MM.1S (cell line): ENCODE data around the gene ZKSCAN8.
"Not testable (repeated sequence)": the region's sequence is repeated elsewhere in the genome, so short reads cannot be mapped to it uniquely, and the experiment has no call there.

ENCODE experiments used
- DNase-seq: peaks from one replicate; pipeline ENCODE4 v3.0.0-alpha.2; 2015
- H2AFZ ChIP-seq: fragments of 300-600 bp; sonication (generic); 2 replicates; pipeline ENCODE4 v1.6.0; 2016; ENCODE audit warnings: antibody characterized with exemption, low read length
- H3F3A ChIP-seq: fragments of 300-600 bp; sonication (generic); 2 replicates; pipeline ENCODE4 v1.6.1; 2016; ENCODE audit warnings: mild to moderate bottlenecking, antibody characterized with exemption, low read length, moderate library complexity, mixed read lengths; ENCODE audit not compliant: insufficient read depth
- H3K27ac ChIP-seq: fragments of 300-600 bp; sonication (generic); 2 replicates; pipeline ENCODE4 v1.5.1; 2016; ENCODE audit warnings: mild to moderate bottlenecking, low read length
- H3K27me3 ChIP-seq: fragments of 300-600 bp; sonication (generic); replicated peaks from 2 replicates; pipeline ENCODE4 v1.6.0; 2016; ENCODE audit warnings: low read length; ENCODE audit not compliant: insufficient read depth
- H3K36me3 ChIP-seq: fragments of 300-600 bp; sonication (generic); replicated peaks from 2 replicates; pipeline ENCODE4 v1.6.1; 2016; ENCODE audit warnings: mild to moderate bottlenecking, low read length, mixed read lengths; ENCODE audit not compliant: insufficient read depth
- H3K4me1 ChIP-seq: fragments of 300-600 bp; sonication (generic); 2 replicates; pipeline ENCODE4 v1.6.1; 2016; ENCODE audit warnings: low read length, mixed read lengths
- H3K4me2 ChIP-seq: fragments of 300-600 bp; sonication (generic); 2 replicates; pipeline ENCODE4 v1.6.0; 2016; ENCODE audit warnings: low read depth, low read length
- H3K4me3 ChIP-seq: fragments of 300-600 bp; sonication (generic); 2 replicates; pipeline ENCODE4 v1.5.1; 2016; ENCODE audit warnings: low read length, mixed read lengths
- H3K79me2 ChIP-seq: fragments of 300-600 bp; sonication (generic); 2 replicates; pipeline ENCODE4 v1.6.1; 2016; ENCODE audit warnings: mixed run types, low read length, mixed read lengths
- H3K9ac ChIP-seq: fragments of 300-600 bp; sonication (generic); 2 replicates; pipeline ENCODE4 v1.6.1; 2016; ENCODE audit warnings: low read length, mixed read lengths
- H3K9me2 ChIP-seq: fragments of 300-600 bp; sonication (generic); replicated peaks from 2 replicates; pipeline ENCODE4 v1.6.1; 2016; ENCODE audit warnings: mild to moderate bottlenecking, low read length, mixed read lengths; ENCODE audit not compliant: insufficient read depth
- H3K9me3 ChIP-seq: fragments of 300-600 bp; sonication (generic); replicated peaks from 2 replicates; pipeline ENCODE4 v1.6.1; 2016; ENCODE audit warnings: mild to moderate bottlenecking, low read length, mixed read lengths; ENCODE audit not compliant: insufficient read depth
- H4K20me1 ChIP-seq: fragments of 300-600 bp; sonication (generic); 2 replicates; pipeline ENCODE4 v1.6.1; 2016; ENCODE audit warnings: mild to moderate bottlenecking, low read length, moderate library complexity, mixed read lengths; ENCODE audit not compliant: insufficient read depth
- CTCF ChIP-seq: fragments of 300-600 bp; sonication (generic); IDR thresholded peaks from 2 replicates; pipeline ENCODE4 v1.5.1; 2016; ENCODE audit warnings: antibody characterized with exemption, low read length, mixed read lengths
- EZH2 ChIP-seq: fragments of 300-600 bp; sonication (generic); optimal IDR thresholded peaks from 2 replicates; pipeline ENCODE3; 2017; ENCODE audit warnings: low read depth, mild to moderate bottlenecking, antibody characterized with exemption, low read length, mixed read lengths
- EZH2phosphoT487 ChIP-seq: fragments of 300-600 bp; sonication (generic); IDR thresholded peaks from 2 replicates; pipeline ENCODE4 v1.6.1; 2018; ENCODE audit warnings: antibody characterized with exemption, low read length

The ZKSCAN8 gene

GRCh38 chr6:28141500-28142329, at the start of gene ZKSCAN8:
Gene ZKSCAN8 (plus strand): TSS chr6:28141883. CDS start chr6:28148408, 6,525 bp downstream.
- H3K79me2 ChIP-seq, result peaks cover 37% of the 10 kb centered on the region
- peak; percentile 96 for DNase-seq
- no peaks in the 10 kb centered on the region for H3K27me3 ChIP-seq
- H3F3A ChIP-seq, result peaks cover 8% of the 10 kb centered on the region
- H3K4me3 ChIP-seq, result peak within 1 kb of the TSS; percentile 95
- no peaks in the 10 kb centered on the region for H3K9me3 ChIP-seq
- peak within 1 kb of the TSS; percentile 86 for H2AFZ ChIP-seq
- TF ChIP-seq CTCF (no peak), EZH2 (no peak), EZH2phosphoT487 (no peak)
- H3K27ac ChIP-seq, result peak within 1 kb of the TSS; percentile 53; the same call in 1 of the 2 replicates
- peak within 1 kb of the TSS; percentile 83 for H3K9ac ChIP-seq
- no peaks in the 10 kb centered on the region; the same call in 1 of the 2 replicates for H3K36me3 ChIP-seq
- H4K20me1 ChIP-seq, result no peaks in the 10 kb centered on the region
- H3K4me1 ChIP-seq, result peaks cover 20% of the 10 kb centered on the region
- H3K9me2 ChIP-seq, result no peaks in the 10 kb centered on the region
- H3K4me2 ChIP-seq, result peak within 1 kb of the TSS; percentile 68

GRCh38 chr6:28102222-28102621, 39.5 kb upstream of the ZKSCAN8 start:
- H2AFZ ChIP-seq, H3K79me2 ChIP-seq, H3K27me3 ChIP-seq, H3K9me3 ChIP-seq, DNase-seq, H3K4me1 ChIP-seq, H3K9me2 ChIP-seq, H3F3A ChIP-seq, H3K4me2 ChIP-seq, H4K20me1 ChIP-seq, H3K27ac ChIP-seq, H3K9ac ChIP-seq, H3K4me3 ChIP-seq, H3K36me3 ChIP-seq: not testable (repeated sequence)

GRCh38 chr6:28102699-28103098, 39.0 kb upstream of the ZKSCAN8 start:
- DNase-seq, H3K4me2 ChIP-seq, H3K9me3 ChIP-seq, H3K27me3 ChIP-seq, H3K4me1 ChIP-seq, H3K36me3 ChIP-seq, H3K27ac ChIP-seq, H3K9ac ChIP-seq, H3K4me3 ChIP-seq, H3K79me2 ChIP-seq, H3F3A ChIP-seq, H2AFZ ChIP-seq, H4K20me1 ChIP-seq, H3K9me2 ChIP-seq: not testable (repeated sequence)

- peak; percentile 90 for DNase-seq
- H3K9me2 ChIP-seq, result no peaks in the 10 kb centered on the region
- H3K79me2 ChIP-seq, result no peaks in the 10 kb centered on the region
- H3K4me1 ChIP-seq, result peaks cover 5% of the 10 kb centered on the region; the same call in 1 of the 2 replicates
- H3K9ac ChIP-seq, result peak overlapping the region; percentile 61
- H3K36me3 ChIP-seq, result no peaks in the 10 kb centered on the region
- TF ChIP-seq EZH2phosphoT487, result no peak
- TF ChIP-seq CTCF, result peak; percentile 42
- no peak for TF ChIP-seq EZH2
- peak overlapping the region; percentile 74 for H3K4me3 ChIP-seq
- no peaks in the 10 kb centered on the region for H3K27me3 ChIP-seq
- H3K9me3 ChIP-seq, result no peaks in the 10 kb centered on the region
- peak overlapping the region; percentile 94 for H2AFZ ChIP-seq
- peaks cover 7% of the 10 kb centered on the region; the same call in 1 of the 2 replicates for H3F3A ChIP-seq
- peak overlapping the region; percentile 90 for H3K4me2 ChIP-seq
- H3K27ac ChIP-seq, result peak overlapping the region; percentile 62; the same call in 1 of the 2 replicates
- no peaks in the 10 kb centered on the region for H4K20me1 ChIP-seq
Observed at GRCh38 chr6:28104392-28105244, 37.1 kb upstream of the ZKSCAN8 start.
